ENCODE measurements around the gene TWIST2.

DNA sequence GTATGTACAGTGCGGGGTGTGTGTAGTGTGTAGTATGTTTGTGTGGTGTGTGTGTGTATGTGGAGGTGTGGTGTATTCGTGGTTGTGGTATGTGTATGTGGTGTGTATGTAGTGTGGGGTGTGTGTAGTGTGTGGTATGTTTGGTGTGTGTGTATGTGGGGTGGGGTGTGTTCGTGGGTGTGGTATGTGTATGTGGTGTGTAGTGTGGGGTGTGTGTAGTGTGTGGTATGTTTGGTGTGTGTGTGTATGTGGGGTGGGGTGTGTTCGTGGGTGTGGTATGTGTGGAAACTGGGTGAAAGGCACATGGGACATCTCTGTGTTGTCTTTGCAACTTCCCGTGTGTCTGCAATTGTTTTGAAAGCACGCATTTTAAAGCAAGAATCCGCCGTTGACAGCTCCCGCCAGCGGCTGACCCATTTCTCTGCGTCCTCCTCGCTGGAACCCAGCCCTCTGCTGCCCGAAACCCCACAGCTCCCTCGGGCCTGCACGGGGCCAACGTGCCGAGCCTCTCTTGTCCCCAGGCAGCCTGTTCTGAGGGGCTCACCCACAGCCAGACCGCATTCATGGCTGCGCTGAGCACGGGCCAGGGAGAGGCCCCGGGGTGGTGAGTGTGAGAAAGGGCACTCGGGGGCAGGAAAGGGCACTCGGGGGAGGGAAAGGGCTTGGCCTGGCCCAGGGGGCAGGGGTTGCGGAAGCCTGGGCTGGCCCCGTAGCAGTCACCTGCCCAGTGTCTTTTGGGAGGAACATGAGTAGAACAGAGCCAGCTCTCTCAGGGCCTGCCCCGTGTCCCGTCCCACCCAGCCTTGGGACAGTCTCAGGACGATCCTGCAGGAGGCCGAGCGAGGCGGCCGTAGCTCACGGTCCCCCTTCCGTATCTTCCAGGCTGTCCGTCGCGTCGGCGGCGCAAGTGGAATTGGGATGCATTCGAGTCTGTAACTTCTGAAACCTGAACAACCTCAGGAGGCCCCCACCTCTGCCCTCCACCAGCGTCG is 61.4 kb downstream of the TWIST2 start:
- TF ChIP-seq, protein P1, sequence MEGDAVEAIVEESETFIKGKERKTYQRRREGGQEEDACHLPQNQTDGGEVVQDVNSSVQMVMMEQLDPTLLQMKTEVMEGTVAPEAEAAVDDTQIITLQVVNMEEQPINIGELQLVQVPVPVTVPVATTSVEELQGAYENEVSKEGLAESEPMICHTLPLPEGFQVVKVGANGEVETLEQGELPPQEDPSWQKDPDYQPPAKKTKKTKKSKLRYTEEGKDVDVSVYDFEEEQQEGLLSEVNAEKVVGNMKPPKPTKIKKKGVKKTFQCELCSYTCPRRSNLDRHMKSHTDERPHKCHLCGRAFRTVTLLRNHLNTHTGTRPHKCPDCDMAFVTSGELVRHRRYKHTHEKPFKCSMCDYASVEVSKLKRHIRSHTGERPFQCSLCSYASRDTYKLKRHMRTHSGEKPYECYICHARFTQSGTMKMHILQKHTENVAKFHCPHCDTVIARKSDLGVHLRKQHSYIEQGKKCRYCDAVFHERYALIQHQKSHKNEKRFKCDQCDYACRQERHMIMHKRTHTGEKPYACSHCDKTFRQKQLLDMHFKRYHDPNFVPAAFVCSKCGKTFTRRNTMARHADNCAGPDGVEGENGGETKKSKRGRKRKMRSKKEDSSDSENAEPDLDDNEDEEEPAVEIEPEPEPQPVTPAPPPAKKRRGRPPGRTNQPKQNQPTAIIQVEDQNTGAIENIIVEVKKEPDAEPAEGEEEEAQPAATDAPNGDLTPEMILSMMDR (IDR thresholded peaks at IDR 0.05): no peak
- TF ChIP-seq POLR2A (IDR thresholded peaks at IDR 0.05) (no peak), POLR2AphosphoS5 (IDR thresholded peaks at IDR 0.05) (no peak), EP300 (IDR thresholded peaks at IDR 0.05) (no peak)
